ENCODE results near the gene CUL4B. TPM values are rescaled to one million over a fixed set of nuclear protein-coding genes. Genes with fewer than 3 reads are reported as not detected.

The CUL4B gene
- total RNA-seq, 4 donors from 2014 or later: 34.4 to 54.4 (median 42.2) TPM

GRCh38 chrX:120534413-120535205 is 26.2 kb downstream of the CUL4B start:
- Histone ChIP-seq H3K4me3 (replicated peaks in 1 of 3) (no peak overlapping the region), H3K27me3 (no peaks in the 10 kb centered on the region), H3K9me3 (no peaks in the 10 kb centered on the region), H3K36me3 (peaks cover 13 to 17% of the 10 kb centered on the region in 2 donors), H3K4me1 (no peaks in the 10 kb centered on the region), H3K27ac (no peak overlapping the region)
- TF ChIP-seq CTCF (IDR thresholded peaks at IDR 0.05) (no peak), POLR2A (IDR thresholded peaks at IDR 0.05) (no peak)
- WGBS, 2 donors: 92 to 100% methylated on average over 3 of the region's 3 CpGs
- intact Hi-C loops (cut with DNase I): no loop called here
- DNase-seq: no peak

GRCh38 chrX:120522820-120523219 is 37.9 kb downstream of the CUL4B start:
- intact Hi-C loops (cut with DNase I): no loop called here
- Histone ChIP-seq H3K36me3 (no peaks in the 10 kb centered on the region), H3K9me3 (no peaks in the 10 kb centered on the region), H3K4me3 (replicated peaks in 1 of 3) (no peak overlapping the region), H3K4me1 (no peaks in the 10 kb centered on the region), H3K27ac (no peak overlapping the region), H3K27me3 (no peaks in the 10 kb centered on the region)
- 96 to 98% methylated on average over 5 of the region's 5 CpGs for WGBS, 2 donors
- TF ChIP-seq POLR2A (IDR thresholded peaks at IDR 0.05) (no peak), CTCF (IDR thresholded peaks at IDR 0.05) (no peak)
- no peak for DNase-seq

GRCh38 chrX:120517936-120518335 is 42.8 kb downstream of the CUL4B start:
- Histone ChIP-seq H3K4me1 (no peaks in the 10 kb centered on the region), H3K36me3 (no peaks in the 10 kb centered on the region), H3K9me3 (no peaks in the 10 kb centered on the region), H3K27me3 (no peaks in the 10 kb centered on the region), H3K4me3 (replicated peaks in 1 of 3) (no peak overlapping the region), H3K27ac (no peak overlapping the region)
- intact Hi-C loops (cut with DNase I): no loop called here
- DNase-seq: no peak
- 92 to 98% methylated on average over 3 of the region's 3 CpGs for WGBS, 2 donors
- TF ChIP-seq POLR2A (IDR thresholded peaks at IDR 0.05) (no peak), CTCF (IDR thresholded peaks at IDR 0.05) (no peak)

- WGBS, 2 donors: 33 to 43% methylated on average over 1 of the region's 1 CpG
- Histone ChIP-seq H3K36me3 (no peaks in the 10 kb centered on the region), H3K9me3 (no peaks in the 10 kb centered on the region), H3K4me1 (no peaks in the 10 kb centered on the region), H3K27me3 (no peaks in the 10 kb centered on the region), H3K4me3 (replicated peaks in 1 of 3) (no peak overlapping the region), H3K27ac (no peak overlapping the region)
- TF ChIP-seq POLR2A (IDR thresholded peaks at IDR 0.05): no peak
- TF ChIP-seq CTCF (IDR thresholded peaks at IDR 0.05): no peak
- DNase-seq: no peak
- intact Hi-C loops (cut with DNase I): no loop called here
Observed at GRCh38 chrX:120514236-120514635, 46.5 kb downstream of the CUL4B start.

GRCh38 chrX:120512627-120513026 is 48.1 kb downstream of the CUL4B start:
- WGBS, 2 donors: 70 to 81% methylated on average over 2 of the region's 2 CpGs
- intact Hi-C loops (cut with DNase I): no loop called here
- no peaks in the 10 kb centered on the region for H3K27me3 ChIP-seq

More at GRCh38 chrX:120512627-120513026, 48.1 kb downstream of the CUL4B start:
- H3K9me3 ChIP-seq: no peaks in the 10 kb centered on the region
- DNase-seq: no peak
- no peaks in the 10 kb centered on the region for H3K4me1 ChIP-seq
- no peak for TF ChIP-seq CTCF (IDR thresholded peaks at IDR 0.05)
- TF ChIP-seq POLR2A (IDR thresholded peaks at IDR 0.05): no peak
- no peaks in the 10 kb centered on the region for H3K36me3 ChIP-seq
- H3K4me3 ChIP-seq (replicated peaks in 1 of 3): no peak overlapping the region
- no peak overlapping the region for H3K27ac ChIP-seq
